GM19395 (cell line): ENCODE results near the gene TRIM17.

Experiments
- ATAC-seq: cut with Tn5 transposase; IDR thresholded peaks from one replicate; pipeline ENCODE4 v1.9.1; 2021; ENCODE audit warnings: mild to moderate bottlenecking, moderate library complexity; ENCODE audit not compliant: unreplicated experiment

TRIM17 gene

GRCh38 chr1:228416217-228416933, at the start of gene TRIM17:
TRIM17 (minus strand) TSS chr1:228416861; CDS start chr1:228415072, 1,789 bp downstream.
- peak; percentile 52 for ATAC-seq

- no peak for ATAC-seq
Observed at GRCh38 chr1:228465571-228466146, 49.0 kb upstream of the TRIM17 start.

- no peak for ATAC-seq
Observed at GRCh38 chr1:228465141-228465540, 48.5 kb upstream of the TRIM17 start.

GRCh38 chr1:228464487-228464983, 47.9 kb upstream of the TRIM17 start:
- ATAC-seq: peak; percentile 86

- peak; percentile 55 for ATAC-seq
Observed at GRCh38 chr1:228463559-228464455, 47.1 kb upstream of the TRIM17 start.

GRCh38 chr1:228463009-228463558, 46.4 kb upstream of the TRIM17 start:
- ATAC-seq: no peak

GRCh38 chr1:228462560-228462959, 45.9 kb upstream of the TRIM17 start:
- no peak for ATAC-seq

GRCh38 chr1:228460821-228461220, 44.2 kb upstream of the TRIM17 start:
- ATAC-seq: no peak

GRCh38 chr1:228459091-228459993, 42.7 kb upstream of the TRIM17 start:
- ATAC-seq: peak; percentile 30

- peak; percentile 90 for ATAC-seq
Observed at GRCh38 chr1:228457396-228458176, 40.9 kb upstream of the TRIM17 start.

- peak; percentile 5 for ATAC-seq
Observed at GRCh38 chr1:228457017-228457395, 40.3 kb upstream of the TRIM17 start.

GRCh38 chr1:228456252-228457016, 39.8 kb upstream of the TRIM17 start:
- ATAC-seq: no peak

- no peak for ATAC-seq
Observed at GRCh38 chr1:228455715-228456114, 39.1 kb upstream of the TRIM17 start.

GRCh38 chr1:228454238-228454637, 37.6 kb upstream of the TRIM17 start:
- ATAC-seq: no peak

- ATAC-seq: no peak
Observed at GRCh38 chr1:228453614-228454013, 37.0 kb upstream of the TRIM17 start.

- ATAC-seq: no peak
Observed at GRCh38 chr1:228453022-228453560, 36.4 kb upstream of the TRIM17 start.

GRCh38 chr1:228452194-228453021, 35.7 kb upstream of the TRIM17 start:
- no peak for ATAC-seq
